ENCODE measurements around the gene SLC44A1.

- TF ChIP-seq CTCF (IDR thresholded peaks at IDR 0.05) (no peak), EP300 (IDR thresholded peaks at IDR 0.05) (no peak)
These were observed 1.9 kb upstream of the SLC44A1 start for GRCh38 chr9:105242557-105242956.

All from tibial nerve (tissue), 4 donors.